Caco-2 (cell line): Measurements from ENCODE around the gene ZNF30. TPM values are rescaled to one million over a fixed set of nuclear protein-coding genes. Genes with fewer than 3 reads are reported as not detected.

Source experiments
- BruUV-seq: library from RNA; stranded (reverse); fragments of 400-500 nt; replicated peaks from 2 replicates; lab custom pipeline; 2021; lab: Mats Ljungman, UMichigan
- CTCF ChIA-PET: fragments of 300-600 bp; sonication (Branson Sonifier 250); formaldehyde crosslinking; loops from one replicate; lab custom pipeline; 2022; ENCODE audit warnings: antibody characterized with exemption; lab: Charles Lee
- POLR2A ChIA-PET: fragments of 300-600 bp; sonication (Branson Sonifier 250); formaldehyde crosslinking; loops from one replicate; lab custom pipeline; 2022; ENCODE audit warnings: antibody characterized with exemption; lab: Charles Lee
- DNase-seq, 2 experiments: peaks; one replicate each; pipeline versions ENCODE4 v3.0.0 to v3.0.0-alpha.2; 2020 to 2022
- H3K27me3 ChIP-seq: replicated peaks from 2 replicates; pipeline ENCODE4 v1.6.0; 2011; ENCODE audit warnings: low read length; ENCODE audit not compliant: control insufficient read depth, insufficient read depth
- H3K36me3 ChIP-seq: 2 replicates; pipeline ENCODE4 v1.5.1; 2011; ENCODE audit warnings: low read length; ENCODE audit not compliant: control insufficient read depth, insufficient read depth
- H3K4me1 ChIP-seq: fragments of 250-450 bp; sonication (Bioruptor Pico); 2 replicates; pipeline ENCODE4 v1.5.1; 2020; ENCODE audit warnings: mild to moderate bottlenecking
- H3K4me3 ChIP-seq: 2 replicates; pipeline ENCODE4 v1.5.1; 2011; ENCODE audit warnings: low read depth, mild to moderate bottlenecking, control low read depth, low read length
- H3K9me3 ChIP-seq: fragments of 250-450 bp; sonication (Bioruptor Pico); 2 replicates; pipeline ENCODE4 v1.5.1; 2020; ENCODE audit warnings: mild to moderate bottlenecking, moderate library complexity
- H3K27ac Mint-ChIP-seq: one replicate; pipeline ENCODE4 v1.8.0; 2022; ENCODE audit warnings: mixed read lengths; ENCODE audit not compliant: unreplicated experiment
- H3K27me3 Mint-ChIP-seq: one replicate; pipeline ENCODE4 v1.8.0; 2022; ENCODE audit warnings: mixed read lengths; ENCODE audit not compliant: insufficient read depth, unreplicated experiment
- H3K36me3 Mint-ChIP-seq: one replicate; pipeline ENCODE4 v1.8.0; 2022; ENCODE audit warnings: mild to moderate bottlenecking, mixed read lengths; ENCODE audit not compliant: insufficient read depth, unreplicated experiment
- H3K4me1 Mint-ChIP-seq: one replicate; pipeline ENCODE4 v1.8.0; 2022; ENCODE audit warnings: low read depth, mixed read lengths; ENCODE audit not compliant: unreplicated experiment
- H3K4me3 Mint-ChIP-seq: one replicate; pipeline ENCODE4 v1.8.0; 2022; ENCODE audit warnings: mild to moderate bottlenecking, moderate library complexity, mixed read lengths; ENCODE audit not compliant: unreplicated experiment
- H3K9me3 Mint-ChIP-seq: one replicate; pipeline ENCODE4 v1.8.0; 2022; ENCODE audit warnings: mixed read lengths; ENCODE audit not compliant: unreplicated experiment
- intact Hi-C: fragments of 100-400 bp; cut with micrococcal nuclease; formaldehyde crosslinking; loops from one replicate; pipeline ENCODE4 v1.10.0; 2022; ENCODE audit not compliant: unreplicated experiment
- total RNA-seq: library from RNA; stranded (reverse); gene quantifications from 2 replicates; pipeline ENCODE4 v1.2.3, GENCODE V29; 2022
- TF ChIP-seq, protein P1 (sequence below), 2 experiments: fragments of 200-600 bp in 1 of 2; IDR thresholded peaks; 1 replicate in 1 of 2; 2 replicates in 1 of 2; pipeline versions ENCODE4 v1.5.1 to v1.8.0; 2011 to 2022; ENCODE audit warnings: antibody characterized with exemption in 1 of 2, control low read depth in 1 of 2, inconsistent platforms in 1 of 2, low read depth in 1 of 2, low read length in 1 of 2, mild to moderate bottlenecking in 1 of 2, moderate library complexity in 1 of 2; ENCODE audit not compliant: insufficient read depth in 1 of 2, severe bottlenecking in 1 of 2, unreplicated experiment in 1 of 2

The ZNF30 gene
- total RNA-seq, 1 experiment from 2014 or later: 5.6 TPM

DNA sequence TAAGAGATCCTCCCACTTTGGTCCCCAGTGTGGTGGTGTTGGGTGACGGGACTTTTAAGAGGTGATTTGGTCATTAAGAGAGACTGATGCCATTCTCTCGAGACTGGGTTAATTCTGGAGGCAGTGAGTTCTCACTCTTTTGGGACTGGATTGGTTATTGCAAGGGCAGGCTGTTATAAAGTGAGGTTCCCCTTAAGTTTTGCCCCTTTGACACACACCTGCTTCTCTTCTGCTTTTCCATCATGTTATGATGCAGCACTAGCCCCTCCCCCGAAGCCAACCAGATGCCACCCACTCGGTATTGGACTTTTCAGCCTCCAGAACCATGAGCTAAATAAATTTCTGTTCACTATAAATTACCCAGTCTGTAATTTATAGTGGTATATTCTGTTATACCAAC is 57.1 kb downstream of the ZNF30 start:
- Mint-ChIP-seq H3K27ac (no peak overlapping the region), H3K9me3 (peaks cover 27% of the 10 kb centered on the region), H3K36me3 (no peaks in the 10 kb centered on the region), H3K4me1 (no peaks in the 10 kb centered on the region), H3K27me3 (no peaks in the 10 kb centered on the region), H3K4me3 (no peak overlapping the region)
- POLR2A ChIA-PET: no interaction called here
- no peaks in the 10 kb centered on the region for H3K4me1 ChIP-seq
- H3K4me3 ChIP-seq: no peak overlapping the region
- peaks cover 6% of the 10 kb centered on the region; the same call in 1 of the 2 replicates for H3K9me3 ChIP-seq
- no TSS peak for BruUV-seq
- intact Hi-C loops: no loop called here
- no peak for DNase-seq
- no peaks in the 10 kb centered on the region for H3K36me3 ChIP-seq
- H3K27me3 ChIP-seq: no peaks in the 10 kb centered on the region
- TF ChIP-seq, protein P1, sequence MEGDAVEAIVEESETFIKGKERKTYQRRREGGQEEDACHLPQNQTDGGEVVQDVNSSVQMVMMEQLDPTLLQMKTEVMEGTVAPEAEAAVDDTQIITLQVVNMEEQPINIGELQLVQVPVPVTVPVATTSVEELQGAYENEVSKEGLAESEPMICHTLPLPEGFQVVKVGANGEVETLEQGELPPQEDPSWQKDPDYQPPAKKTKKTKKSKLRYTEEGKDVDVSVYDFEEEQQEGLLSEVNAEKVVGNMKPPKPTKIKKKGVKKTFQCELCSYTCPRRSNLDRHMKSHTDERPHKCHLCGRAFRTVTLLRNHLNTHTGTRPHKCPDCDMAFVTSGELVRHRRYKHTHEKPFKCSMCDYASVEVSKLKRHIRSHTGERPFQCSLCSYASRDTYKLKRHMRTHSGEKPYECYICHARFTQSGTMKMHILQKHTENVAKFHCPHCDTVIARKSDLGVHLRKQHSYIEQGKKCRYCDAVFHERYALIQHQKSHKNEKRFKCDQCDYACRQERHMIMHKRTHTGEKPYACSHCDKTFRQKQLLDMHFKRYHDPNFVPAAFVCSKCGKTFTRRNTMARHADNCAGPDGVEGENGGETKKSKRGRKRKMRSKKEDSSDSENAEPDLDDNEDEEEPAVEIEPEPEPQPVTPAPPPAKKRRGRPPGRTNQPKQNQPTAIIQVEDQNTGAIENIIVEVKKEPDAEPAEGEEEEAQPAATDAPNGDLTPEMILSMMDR (IDR thresholded peaks at IDR 0.05; ENCODE audit: insufficient read depth in 1 of 2, low read depth in 1 of 2, low read length in 1 of 2, severe bottlenecking in 1 of 2, unreplicated experiment in 1 of 2): no peak
- CTCF ChIA-PET: no interaction called here

DNA sequence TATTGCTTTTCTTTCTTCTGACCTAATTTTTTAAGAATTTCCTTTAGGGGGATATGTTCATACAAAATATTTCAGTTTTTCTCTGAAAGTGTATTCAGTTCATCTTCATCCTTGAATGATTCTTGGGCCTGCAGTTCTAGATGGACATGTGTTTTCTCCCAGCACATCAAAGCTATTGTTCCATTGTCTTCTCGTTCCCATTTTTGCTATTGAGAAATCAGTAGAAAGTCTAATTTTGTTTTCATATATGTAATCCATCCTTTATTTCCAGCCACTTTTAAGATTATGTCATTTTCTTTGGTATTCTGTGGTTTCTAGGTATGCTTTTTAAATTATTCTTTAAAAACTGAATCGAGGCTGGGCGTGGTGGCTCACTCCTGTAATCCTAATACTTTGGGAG is 57.6 kb downstream of the ZNF30 start:
- H3K36me3 ChIP-seq: no peaks in the 10 kb centered on the region
- Mint-ChIP-seq H3K9me3 (peaks cover 22% of the 10 kb centered on the region), H3K4me3 (no peak overlapping the region), H3K36me3 (no peaks in the 10 kb centered on the region), H3K27me3 (no peaks in the 10 kb centered on the region), H3K4me1 (no peaks in the 10 kb centered on the region), H3K27ac (no peak overlapping the region)
- H3K4me1 ChIP-seq: no peaks in the 10 kb centered on the region
- H3K9me3 ChIP-seq: peaks cover 6% of the 10 kb centered on the region; the same call in 1 of the 2 replicates
- BruUV-seq: no TSS peak
- no peak for DNase-seq
- TF ChIP-seq, protein P1 (IDR thresholded peaks at IDR 0.05; ENCODE audit: insufficient read depth in 1 of 2, low read depth in 1 of 2, low read length in 1 of 2, severe bottlenecking in 1 of 2, unreplicated experiment in 1 of 2): no peak
- CTCF ChIA-PET: no interaction called here
- no peak overlapping the region for H3K4me3 ChIP-seq
- H3K27me3 ChIP-seq: no peaks in the 10 kb centered on the region
- POLR2A ChIA-PET: no interaction called here
- intact Hi-C loops: no loop called here

DNA sequence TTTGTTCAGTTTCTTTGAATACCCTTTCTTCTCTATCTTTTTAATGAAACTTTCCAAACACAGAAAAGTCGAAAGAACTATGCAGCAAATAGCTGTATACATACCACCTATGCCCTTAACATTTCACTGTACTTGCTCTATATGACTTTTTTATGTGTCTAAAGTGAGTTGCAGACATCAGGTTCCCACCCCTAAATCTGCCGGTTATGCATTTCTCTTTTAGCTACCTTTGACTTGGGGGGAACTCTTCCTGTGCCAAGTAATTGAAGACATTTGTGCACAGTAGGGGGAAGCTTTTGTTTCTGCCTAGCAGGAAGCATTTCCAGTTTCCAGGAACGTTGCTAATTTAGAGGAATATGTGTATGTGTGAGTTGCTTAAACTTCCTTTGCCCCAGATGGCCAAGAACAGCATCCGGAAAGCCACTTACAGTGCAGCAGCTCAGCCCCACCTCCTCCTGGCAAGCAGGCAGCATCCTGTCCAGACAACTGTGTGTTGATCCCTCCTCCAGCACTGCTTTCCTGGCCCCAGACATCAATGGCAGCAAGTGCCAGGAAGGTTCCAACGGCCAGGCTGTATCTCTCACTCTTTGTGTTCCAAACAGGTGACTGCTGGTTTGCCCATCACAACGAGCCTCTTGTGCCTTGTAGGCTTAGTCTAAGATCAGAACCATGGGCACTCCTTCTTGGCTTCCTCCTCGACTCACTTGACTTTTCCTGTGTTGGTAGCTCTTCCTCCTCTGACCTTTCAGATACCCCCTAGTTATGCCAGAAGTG is 58.7 kb downstream of the ZNF30 start:
- Histone ChIP-seq H3K27me3 (no peaks in the 10 kb centered on the region), H3K4me3 (no peak overlapping the region), H3K36me3 (no peaks in the 10 kb centered on the region), H3K4me1 (no peaks in the 10 kb centered on the region), H3K9me3 (peaks cover 6% of the 10 kb centered on the region; the same call in 1 of the 2 replicates)
- BruUV-seq: no TSS peak
- intact Hi-C loops: no loop called here
- CTCF ChIA-PET: no interaction called here
- POLR2A ChIA-PET: no interaction called here
- DNase-seq: no peak
- Mint-ChIP-seq H3K27ac (no peak overlapping the region), H3K36me3 (no peaks in the 10 kb centered on the region), H3K4me1 (no peaks in the 10 kb centered on the region), H3K9me3 (peaks cover 19% of the 10 kb centered on the region), H3K4me3 (no peak overlapping the region), H3K27me3 (no peaks in the 10 kb centered on the region)
- TF ChIP-seq, protein P1 (IDR thresholded peaks at IDR 0.05; ENCODE audit: insufficient read depth in 1 of 2, low read depth in 1 of 2, low read length in 1 of 2, severe bottlenecking in 1 of 2, unreplicated experiment in 1 of 2): no peak
